Lower leg skin (tissue), 4 donors: ENCODE results near the gene ARHGAP35. TPM values are rescaled to one million over a fixed set of nuclear protein-coding genes. Genes with fewer than 3 reads are reported as not detected.
"Not testable (repeated sequence)": the region's sequence is repeated elsewhere in the genome, so short reads cannot be mapped to it uniquely, and the experiment has no call there.

Source experiments
- DNase-seq, 2 donors: peaks; one replicate each; pipeline ENCODE4 v3.0.0-alpha.2; 2019; ENCODE audit warnings: low spot score in 2 of 2
- H3K4me3 ChIP-seq: fragments of 200-600 bp; sonication (generic); 2 replicates; pipeline ENCODE4 v1.5.1; 2017; ENCODE audit warnings: mild to moderate bottlenecking, low read depth; ENCODE audit not compliant: poor library complexity, severe bottlenecking
- CTCF ChIP-seq, 3 donors: fragments of 450-650 bp; IDR thresholded peaks; one replicate each; pipeline ENCODE4 v1.5.1; 2016; ENCODE audit warnings: antibody characterized with exemption in 3 of 3, mild to moderate bottlenecking in 3 of 3, moderate library complexity in 2 of 3
- POLR2A ChIP-seq, 2 donors: fragments of 450-650 bp; IDR thresholded peaks; one replicate each; pipeline ENCODE4 v1.6.1; 2016 to 2017; ENCODE audit warnings: antibody characterized with exemption in 2 of 2, mild to moderate bottlenecking in 1 of 2, moderate library complexity in 1 of 2
- WGBS, 2 donors: methylation state at CpG; one replicate each; pipeline ENCODE4 v1.1.5; 2018; 5-methylcytosine and 5-hydroxymethylcytosine counted together
- intact Hi-C: fragments of 100-400 bp; cut with DNase I; formaldehyde crosslinking; loops from one replicate; pipeline ENCODE4 v1.15.0; 2023; ENCODE audit warnings: low total_unique reads
- total RNA-seq, 4 donors: library from RNA; depleted of rRNA; stranded (reverse); fragments of >200 nt; gene quantifications; one replicate each; pipeline ENCODE4 v1.1.0, GENCODE V29; 2016

ARHGAP35 gene
- total RNA-seq, 4 donors from 2014 or later, result 19.4 to 43.6 (median 40.1) TPM

GRCh38 chr19:46878613-46879375, 18.0 kb downstream of the ARHGAP35 start:
- no peak for TF ChIP-seq POLR2A (IDR thresholded peaks at IDR 0.05)
- TF ChIP-seq CTCF (IDR thresholded peaks at IDR 0.05), result no peak
- DNase-seq, result no peak
- no peak overlapping the region for H3K4me3 ChIP-seq
- intact Hi-C loops, result no loop called here
- WGBS, 2 donors, result 77 to 84% methylated on average over 9 of the region's 9 CpGs

GRCh38 chr19:46880431-46880830, 19.6 kb downstream of the ARHGAP35 start:
- intact Hi-C loops, result no loop called here
- no peak for DNase-seq
- no peak for TF ChIP-seq POLR2A (IDR thresholded peaks at IDR 0.05)
- TF ChIP-seq CTCF (IDR thresholded peaks at IDR 0.05), result no peak
- 93 to 95% methylated on average over 1 of the region's 1 CpG for WGBS, 2 donors
- H3K4me3 ChIP-seq, result no peak overlapping the region

- WGBS, 2 donors, result 94 to 96% methylated on average over 4 of the region's 4 CpGs
- intact Hi-C loops, result no loop called here
- TF ChIP-seq CTCF (IDR thresholded peaks at IDR 0.05) (no peak), POLR2A (IDR thresholded peaks at IDR 0.05) (no peak)
- no peak for DNase-seq
- no peak overlapping the region for H3K4me3 ChIP-seq
These were observed 20.3 kb downstream of the ARHGAP35 start for GRCh38 chr19:46881092-46881491.

GRCh38 chr19:46882034-46882433, 21.2 kb downstream of the ARHGAP35 start:
- intact Hi-C loops, result no loop called here
- H3K4me3 ChIP-seq, result no peak overlapping the region
- no peak for DNase-seq
- 84 to 93% methylated on average over 4 of the region's 4 CpGs for WGBS, 2 donors
- TF ChIP-seq CTCF (IDR thresholded peaks at IDR 0.05) (no peak), POLR2A (IDR thresholded peaks at IDR 0.05) (no peak)

- H3K4me3 ChIP-seq, DNase-seq, intact Hi-C loops: not testable (repeated sequence)
- 50 to 54% methylated on average over 4 of the region's 4 CpGs for WGBS, 2 donors
These were observed 22.0 kb downstream of the ARHGAP35 start for GRCh38 chr19:46882751-46883150.

GRCh38 chr19:46885411-46885810, 24.6 kb downstream of the ARHGAP35 start:
- no peak for TF ChIP-seq CTCF (IDR thresholded peaks at IDR 0.05)
- no peak for TF ChIP-seq POLR2A (IDR thresholded peaks at IDR 0.05)
- intact Hi-C loops, result no loop called here
- 74 to 77% methylated on average over 2 of the region's 2 CpGs for WGBS, 2 donors
- no peak for DNase-seq
- H3K4me3 ChIP-seq, result no peak overlapping the region
